ENCODE measurements around the gene CDC6.

Gene CDC6

DNA sequence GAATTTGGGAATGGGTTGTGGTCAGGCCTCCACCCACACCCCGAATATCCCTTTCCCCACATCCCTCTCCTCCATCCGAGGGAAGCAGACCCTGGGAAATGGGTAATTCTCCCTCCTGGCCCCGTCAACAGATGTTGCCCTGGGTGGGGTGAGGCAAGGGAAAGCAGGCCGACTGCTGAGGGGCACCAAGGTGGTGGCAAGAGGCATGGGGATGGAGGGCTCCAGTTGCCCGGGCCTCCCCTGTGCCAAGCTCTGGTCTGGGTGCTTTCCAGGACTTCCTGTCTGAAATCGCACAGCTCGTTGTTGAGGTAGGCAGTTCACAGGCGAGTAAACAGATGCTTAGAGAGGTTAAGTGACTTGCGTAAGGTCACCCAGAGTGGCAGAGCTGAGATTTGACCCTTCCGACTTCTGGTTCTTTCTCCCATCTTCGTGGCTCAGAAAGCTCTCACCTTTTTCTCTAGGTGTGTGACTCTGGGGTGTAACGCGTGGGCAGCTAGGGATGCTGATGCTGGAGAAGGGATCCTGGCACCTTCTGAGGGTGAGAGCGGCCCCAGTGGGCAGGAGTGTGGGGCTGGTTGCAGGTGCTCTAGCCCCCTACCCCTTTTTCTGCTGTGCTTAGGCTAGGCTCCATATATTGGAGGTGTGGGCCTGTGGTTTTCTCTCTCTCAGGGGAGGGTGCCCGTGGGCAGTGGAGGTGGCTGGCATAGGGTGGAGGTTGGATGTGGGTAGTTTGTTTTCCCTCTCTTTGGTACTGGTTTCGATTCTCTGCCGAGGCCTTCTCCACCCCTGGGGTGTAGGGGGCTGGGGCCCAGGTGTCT lies 38.5 kb downstream of the CDC6 start:
- DNase-seq (ENCODE audit: low spot score) = peak; percentile 65
- in situ Hi-C loops (cut with MboI; ENCODE audit: low sequenced_read_pairs, unreplicated experiment) = no loop called here
- TF ChIP-seq, protein P1, sequence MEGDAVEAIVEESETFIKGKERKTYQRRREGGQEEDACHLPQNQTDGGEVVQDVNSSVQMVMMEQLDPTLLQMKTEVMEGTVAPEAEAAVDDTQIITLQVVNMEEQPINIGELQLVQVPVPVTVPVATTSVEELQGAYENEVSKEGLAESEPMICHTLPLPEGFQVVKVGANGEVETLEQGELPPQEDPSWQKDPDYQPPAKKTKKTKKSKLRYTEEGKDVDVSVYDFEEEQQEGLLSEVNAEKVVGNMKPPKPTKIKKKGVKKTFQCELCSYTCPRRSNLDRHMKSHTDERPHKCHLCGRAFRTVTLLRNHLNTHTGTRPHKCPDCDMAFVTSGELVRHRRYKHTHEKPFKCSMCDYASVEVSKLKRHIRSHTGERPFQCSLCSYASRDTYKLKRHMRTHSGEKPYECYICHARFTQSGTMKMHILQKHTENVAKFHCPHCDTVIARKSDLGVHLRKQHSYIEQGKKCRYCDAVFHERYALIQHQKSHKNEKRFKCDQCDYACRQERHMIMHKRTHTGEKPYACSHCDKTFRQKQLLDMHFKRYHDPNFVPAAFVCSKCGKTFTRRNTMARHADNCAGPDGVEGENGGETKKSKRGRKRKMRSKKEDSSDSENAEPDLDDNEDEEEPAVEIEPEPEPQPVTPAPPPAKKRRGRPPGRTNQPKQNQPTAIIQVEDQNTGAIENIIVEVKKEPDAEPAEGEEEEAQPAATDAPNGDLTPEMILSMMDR (IDR thresholded peaks at IDR 0.05; ENCODE audit: borderline replicate concordance, control extremely low read depth, extremely low read depth, insufficient read depth, missing control alignments) = no peak

DNA sequence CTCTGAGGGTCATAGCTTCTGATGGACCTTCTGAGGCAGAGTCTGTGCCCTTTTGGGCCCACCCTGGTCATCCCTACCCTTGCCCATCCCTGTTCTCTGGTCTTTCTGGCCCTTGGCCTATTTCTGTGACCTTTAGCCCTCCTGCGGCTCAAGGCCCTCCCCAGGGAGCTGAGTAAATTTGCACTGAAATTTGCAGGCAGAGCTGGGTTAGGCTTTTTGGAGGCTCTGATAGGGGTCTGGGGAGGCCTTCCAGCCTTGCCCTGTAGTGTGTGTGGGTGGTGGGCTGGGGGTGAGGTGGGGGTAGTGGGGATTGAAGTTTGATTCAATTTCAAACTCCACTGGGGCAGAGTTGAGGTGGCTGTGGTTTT lies 39.1 kb downstream of the CDC6 start:
- in situ Hi-C loops (cut with MboI; ENCODE audit: low sequenced_read_pairs, unreplicated experiment) = no loop called here
- TF ChIP-seq, protein P1 (IDR thresholded peaks at IDR 0.05; ENCODE audit: borderline replicate concordance, control extremely low read depth, extremely low read depth, insufficient read depth, missing control alignments) = no peak
- DNase-seq (ENCODE audit: low spot score) = no peak

DNA sequence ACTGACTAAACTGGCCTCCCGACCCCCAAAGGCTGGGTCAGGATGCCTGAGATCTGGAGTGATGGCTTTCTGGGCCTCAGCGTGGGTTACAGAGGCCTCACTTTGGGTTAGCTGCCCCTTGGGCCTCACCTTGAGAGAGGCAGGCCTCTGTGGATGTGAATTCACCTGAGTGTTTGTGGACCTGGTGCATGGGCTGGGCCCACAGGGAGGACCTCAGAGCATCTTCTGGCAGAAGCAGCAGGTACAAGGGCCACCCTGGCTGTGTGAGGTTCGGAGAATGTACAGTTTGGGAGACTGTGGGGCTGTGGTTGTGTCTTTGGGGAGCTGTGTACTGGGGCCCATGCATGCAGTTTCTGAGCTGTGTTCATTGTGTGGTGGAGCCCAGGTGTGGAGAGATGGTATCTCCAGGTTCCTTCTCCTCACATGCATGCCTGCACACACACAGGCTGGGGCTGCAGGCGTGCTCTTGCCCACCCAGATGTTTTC lies 39.6 kb downstream of the CDC6 start:
- DNase-seq (ENCODE audit: low spot score) = no peak
- in situ Hi-C loops (cut with MboI; ENCODE audit: low sequenced_read_pairs, unreplicated experiment) = no loop called here
- TF ChIP-seq, protein P1 (IDR thresholded peaks at IDR 0.05; ENCODE audit: borderline replicate concordance, control extremely low read depth, extremely low read depth, insufficient read depth, missing control alignments) = no peak

DNA sequence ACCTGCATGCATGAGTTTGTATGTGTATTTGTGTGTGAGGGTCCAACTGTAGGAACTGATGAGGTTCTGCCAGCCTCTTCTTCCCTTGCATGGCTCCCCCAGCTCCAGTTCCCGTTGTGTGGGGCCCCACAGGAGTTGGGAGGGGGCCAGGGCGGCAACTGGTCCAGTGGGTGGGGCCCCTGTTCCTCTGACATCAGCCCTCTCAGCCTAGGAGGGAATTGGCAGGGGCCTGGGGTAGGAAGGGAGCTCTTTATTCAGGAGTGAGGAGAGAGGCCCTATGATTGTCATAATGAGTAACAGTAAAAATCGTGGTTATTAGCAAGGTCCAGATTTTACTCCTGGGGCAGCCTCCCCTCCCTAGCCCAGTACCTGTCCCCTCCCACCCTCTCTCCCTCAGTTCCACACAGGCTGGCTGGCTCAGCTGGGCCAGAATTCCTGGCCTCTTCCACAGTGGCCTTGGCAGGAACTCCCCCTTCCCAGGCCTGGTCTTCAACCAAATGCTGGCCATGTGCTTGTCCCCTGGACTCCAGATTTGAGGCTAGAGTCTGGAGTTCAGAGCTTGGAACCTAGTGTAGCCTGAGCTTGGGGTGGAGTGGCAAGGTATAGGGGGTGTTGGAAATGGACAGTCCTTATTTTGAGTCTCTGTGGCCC lies 40.2 kb downstream of the CDC6 start:
- no peak for DNase-seq (ENCODE audit: low spot score)
- in situ Hi-C loops (cut with MboI; ENCODE audit: low sequenced_read_pairs, unreplicated experiment) = no loop called here
- TF ChIP-seq, protein P1 (IDR thresholded peaks at IDR 0.05; ENCODE audit: borderline replicate concordance, control extremely low read depth, extremely low read depth, insufficient read depth, missing control alignments) = no peak

DNA sequence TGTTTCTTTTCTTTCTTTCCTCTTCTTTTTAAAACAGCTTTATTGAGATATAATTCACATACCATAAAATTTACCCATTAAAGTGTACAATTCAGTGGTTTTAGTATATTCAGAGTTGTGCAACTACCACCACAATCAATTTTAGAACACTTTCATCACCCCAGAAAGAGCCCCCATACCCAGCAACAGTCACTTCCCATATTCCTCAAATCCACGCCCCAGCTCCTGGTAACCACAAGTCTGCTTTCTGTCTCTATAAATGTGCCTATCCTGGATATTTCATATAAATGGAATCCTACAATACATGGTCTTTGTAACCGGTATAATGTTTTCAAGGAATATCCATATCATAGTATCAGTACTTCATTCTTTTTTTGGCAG lies 40.7 kb downstream of the CDC6 start:
- DNase-seq (ENCODE audit: low spot score) = no peak
- in situ Hi-C loops (cut with MboI; ENCODE audit: low sequenced_read_pairs, unreplicated experiment) = no loop called here
- TF ChIP-seq, protein P1 (IDR thresholded peaks at IDR 0.05; ENCODE audit: borderline replicate concordance, control extremely low read depth, extremely low read depth, insufficient read depth, missing control alignments) = no peak

DNA sequence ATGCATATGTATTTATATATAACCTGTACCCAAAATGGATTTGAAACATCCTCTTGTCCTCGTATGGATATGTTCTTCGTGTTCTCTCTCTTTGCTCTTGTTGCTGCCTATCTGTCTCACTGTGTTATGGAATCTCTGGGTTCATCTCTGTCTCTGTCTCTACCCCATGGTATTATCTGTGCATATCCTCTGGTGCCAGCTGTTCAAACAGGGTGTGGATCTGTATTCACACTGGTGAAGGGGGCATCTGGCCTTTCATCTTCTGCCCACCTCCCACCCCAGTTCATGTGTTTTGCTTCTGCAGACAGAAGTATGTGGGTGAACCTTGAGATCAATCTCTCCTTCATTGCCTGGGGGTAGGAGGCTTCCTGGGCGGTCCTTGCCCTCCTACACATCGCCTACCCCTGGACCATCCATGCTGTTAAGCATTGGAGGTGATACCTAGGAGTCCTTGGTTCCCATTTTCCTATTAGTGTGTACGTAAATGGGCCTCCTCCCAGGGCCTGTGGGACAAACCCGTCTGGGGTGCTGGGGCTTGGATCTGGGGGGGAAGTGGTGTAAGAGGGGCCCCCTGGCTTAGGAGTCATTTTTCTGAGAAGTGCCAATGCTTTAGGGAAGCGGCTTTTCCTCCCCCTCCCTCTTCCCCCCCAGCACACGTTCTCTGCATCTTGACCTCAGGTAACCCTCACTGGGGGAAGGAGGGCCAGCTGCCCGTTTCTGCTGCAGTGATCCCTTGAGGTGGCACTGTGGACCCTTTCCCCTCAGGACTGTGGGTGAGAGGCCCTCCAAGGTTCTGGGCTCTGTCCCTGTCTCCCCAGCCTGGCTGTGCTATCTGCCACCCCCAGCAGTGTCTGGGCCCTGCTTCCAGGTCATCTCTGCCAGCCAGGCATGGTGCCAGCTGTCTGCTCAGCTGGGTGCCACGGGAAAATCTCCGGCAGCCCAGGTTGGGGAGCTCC lies 42.4 kb downstream of the CDC6 start:
- in situ Hi-C loops (cut with MboI; ENCODE audit: low sequenced_read_pairs, unreplicated experiment) = no loop called here
- TF ChIP-seq, protein P1 (IDR thresholded peaks at IDR 0.05; ENCODE audit: borderline replicate concordance, control extremely low read depth, extremely low read depth, insufficient read depth, missing control alignments) = no peak
- DNase-seq (ENCODE audit: low spot score) = no peak

All from GM13976 (cell line).